ENCODE data around the gene CSF1.
"Not testable (repeated sequence)": the region's sequence is repeated elsewhere in the genome, so short reads cannot be mapped to it uniquely, and the experiment has no call there.

CSF1 gene

GRCh38 chr1:109917768-109918606 is 7.3 kb downstream of the CSF1 start:
- no peak for DNase-seq (ENCODE audit: insufficient read length, low spot score)
- FAIRE-seq: no peak

DNA sequence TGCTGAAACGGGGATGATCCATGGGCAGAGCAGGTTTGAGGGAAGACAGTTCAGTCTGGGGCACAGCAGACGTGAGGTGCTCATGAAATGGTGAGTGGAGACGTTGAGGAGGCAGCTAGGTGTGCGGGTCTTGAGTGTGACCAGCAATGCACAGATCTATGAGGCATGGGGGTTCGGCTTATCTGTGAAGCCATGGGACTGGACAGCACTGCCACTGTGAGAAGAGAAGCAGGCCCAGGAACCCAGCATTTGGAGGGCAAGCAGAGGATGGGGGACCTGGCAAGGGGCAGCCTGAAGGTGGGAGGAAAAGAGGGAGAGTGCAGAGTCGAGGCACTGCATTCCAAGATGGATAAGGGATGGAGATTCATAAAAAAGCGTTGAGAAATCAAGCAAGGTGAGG is 8.0 kb downstream of the CSF1 start:
- DNase-seq (ENCODE audit: insufficient read length, low spot score) (no peak), FAIRE-seq (no peak)

GRCh38 chr1:109919303-109919702 is 8.7 kb downstream of the CSF1 start:
- DNase-seq (ENCODE audit: insufficient read length, low spot score): no peak
- FAIRE-seq: no peak

- not testable (repeated sequence) for FAIRE-seq; DNase-seq (ENCODE audit: insufficient read length, low spot score)
Measured at GRCh38 chr1:109920391-109920790, 9.7 kb downstream of the CSF1 start.

DNA sequence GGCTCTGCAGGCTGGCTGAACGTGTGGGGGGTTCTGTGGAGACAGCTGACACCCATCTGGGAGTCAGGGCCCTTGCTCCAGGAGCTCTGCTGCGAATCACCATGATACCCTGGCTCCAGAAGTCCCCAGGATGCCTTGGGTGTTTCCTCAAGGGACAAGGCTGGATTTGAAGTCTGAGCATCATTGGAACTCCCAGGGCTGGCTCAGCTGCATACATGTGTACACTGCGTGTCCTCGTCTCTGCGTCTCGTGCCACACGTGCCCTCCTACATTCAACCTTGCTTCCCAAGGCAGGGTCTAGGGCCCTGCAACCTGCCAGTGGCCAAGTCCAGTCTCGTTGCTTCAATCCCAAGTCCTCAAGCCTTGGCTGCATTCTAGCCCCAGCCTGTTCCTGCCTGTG is 11.7 kb downstream of the CSF1 start:
- FAIRE-seq (no peak), DNase-seq (ENCODE audit: insufficient read length, low spot score) (no peak)

DNA sequence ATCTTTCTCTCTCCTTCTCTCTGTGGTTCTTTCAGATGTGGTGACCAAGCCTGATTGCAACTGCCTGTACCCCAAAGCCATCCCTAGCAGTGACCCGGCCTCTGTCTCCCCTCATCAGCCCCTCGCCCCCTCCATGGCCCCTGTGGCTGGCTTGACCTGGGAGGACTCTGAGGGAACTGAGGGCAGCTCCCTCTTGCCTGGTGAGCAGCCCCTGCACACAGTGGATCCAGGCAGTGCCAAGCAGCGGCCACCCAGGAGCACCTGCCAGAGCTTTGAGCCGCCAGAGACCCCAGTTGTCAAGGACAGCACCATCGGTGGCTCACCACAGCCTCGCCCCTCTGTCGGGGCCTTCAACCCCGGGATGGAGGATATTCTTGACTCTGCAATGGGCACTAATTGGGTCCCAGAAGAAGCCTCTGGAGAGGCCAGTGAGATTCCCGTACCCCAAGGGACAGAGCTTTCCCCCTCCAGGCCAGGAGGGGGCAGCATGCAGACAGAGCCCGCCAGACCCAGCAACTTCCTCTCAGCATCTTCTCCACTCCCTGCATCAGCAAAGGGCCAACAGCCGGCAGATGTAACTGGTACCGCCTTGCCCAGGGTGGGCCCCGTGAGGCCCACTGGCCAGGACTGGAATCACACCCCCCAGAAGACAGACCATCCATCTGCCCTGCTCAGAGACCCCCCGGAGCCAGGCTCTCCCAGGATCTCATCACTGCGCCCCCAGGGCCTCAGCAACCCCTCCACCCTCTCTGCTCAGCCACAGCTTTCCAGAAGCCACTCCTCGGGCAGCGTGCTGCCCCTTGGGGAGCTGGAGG is 12.7 kb downstream of the CSF1 start:
- no peak for FAIRE-seq
- no peak for DNase-seq (ENCODE audit: insufficient read length, low spot score)

DNA sequence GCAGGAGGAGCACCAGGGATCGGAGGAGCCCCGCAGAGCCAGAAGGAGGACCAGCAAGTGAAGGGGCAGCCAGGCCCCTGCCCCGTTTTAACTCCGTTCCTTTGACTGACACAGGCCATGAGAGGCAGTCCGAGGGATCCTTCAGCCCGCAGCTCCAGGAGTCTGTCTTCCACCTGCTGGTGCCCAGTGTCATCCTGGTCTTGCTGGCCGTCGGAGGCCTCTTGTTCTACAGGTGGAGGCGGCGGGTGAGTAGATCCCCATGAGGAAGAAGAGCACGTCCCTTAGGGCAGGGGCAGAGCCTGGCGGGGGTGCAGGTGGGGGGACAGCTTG is 13.3 kb downstream of the CSF1 start:
- FAIRE-seq (no peak), DNase-seq (ENCODE audit: insufficient read length, low spot score) (no peak)

DNA sequence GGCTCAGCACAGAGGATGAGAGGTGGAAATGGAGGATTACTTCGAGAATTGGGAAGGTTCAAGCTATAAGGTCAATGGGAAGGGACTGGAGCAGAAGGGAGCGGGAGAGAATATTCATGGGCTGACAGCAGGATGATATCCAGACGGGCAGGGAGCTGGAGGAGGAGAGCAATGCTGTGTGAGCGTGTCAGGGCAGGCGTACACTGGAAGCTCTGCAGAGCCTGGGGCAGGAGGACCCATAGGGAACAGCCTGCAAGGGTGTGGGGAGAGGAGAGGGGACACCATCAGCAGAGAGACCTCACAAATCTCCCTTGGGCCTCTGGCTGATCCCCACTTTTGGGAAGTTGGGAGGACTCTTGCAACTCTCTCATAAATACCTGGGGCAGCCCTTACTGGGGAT is 13.7 kb downstream of the CSF1 start:
- FAIRE-seq: no peak

DNA sequence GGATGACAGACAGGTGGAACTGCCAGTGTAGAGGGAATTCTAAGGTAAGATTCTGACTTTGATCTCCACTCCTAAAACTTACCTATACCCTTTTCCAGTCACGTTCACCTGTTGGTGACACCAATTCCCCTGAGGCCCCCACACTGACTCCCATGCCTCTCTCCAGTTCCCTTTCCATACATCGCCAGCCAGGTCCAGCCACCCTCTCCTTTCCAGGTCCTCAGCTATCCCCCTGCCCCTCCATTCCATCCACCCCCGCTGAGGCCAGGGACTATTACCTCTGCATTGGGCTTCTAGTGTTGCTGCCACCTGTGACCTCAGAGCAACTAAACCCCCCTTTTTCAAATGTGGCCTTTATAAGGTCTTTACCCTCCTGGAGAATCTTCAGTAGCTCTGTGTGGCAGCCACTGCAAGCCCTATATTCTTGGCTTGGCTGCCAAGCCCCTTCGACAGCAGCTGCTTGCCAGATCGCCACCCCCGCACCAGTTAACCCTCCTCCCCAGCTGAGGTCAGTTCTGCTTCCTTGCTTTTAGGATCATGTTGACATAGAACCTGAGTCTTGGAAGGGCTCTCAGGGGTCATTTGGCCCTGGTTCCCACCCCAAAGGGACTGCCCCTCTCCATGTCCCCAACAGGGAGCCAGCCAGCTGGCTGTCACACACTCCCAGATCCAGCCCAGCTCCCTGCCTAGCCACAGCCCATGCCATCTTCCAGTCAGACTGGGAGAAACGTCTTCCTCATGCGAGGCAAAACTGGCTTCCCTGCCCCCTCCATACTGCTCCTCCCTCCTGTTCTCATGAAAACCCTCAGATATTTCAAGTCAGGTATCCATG is 14.7 kb downstream of the CSF1 start:
- FAIRE-seq (no peak), DNase-seq (ENCODE audit: insufficient read length, low spot score) (no peak)

More for the DNA sequence above, 13.7 kb downstream of the CSF1 start:
- DNase-seq (ENCODE audit: insufficient read length, low spot score): no peak

DNA sequence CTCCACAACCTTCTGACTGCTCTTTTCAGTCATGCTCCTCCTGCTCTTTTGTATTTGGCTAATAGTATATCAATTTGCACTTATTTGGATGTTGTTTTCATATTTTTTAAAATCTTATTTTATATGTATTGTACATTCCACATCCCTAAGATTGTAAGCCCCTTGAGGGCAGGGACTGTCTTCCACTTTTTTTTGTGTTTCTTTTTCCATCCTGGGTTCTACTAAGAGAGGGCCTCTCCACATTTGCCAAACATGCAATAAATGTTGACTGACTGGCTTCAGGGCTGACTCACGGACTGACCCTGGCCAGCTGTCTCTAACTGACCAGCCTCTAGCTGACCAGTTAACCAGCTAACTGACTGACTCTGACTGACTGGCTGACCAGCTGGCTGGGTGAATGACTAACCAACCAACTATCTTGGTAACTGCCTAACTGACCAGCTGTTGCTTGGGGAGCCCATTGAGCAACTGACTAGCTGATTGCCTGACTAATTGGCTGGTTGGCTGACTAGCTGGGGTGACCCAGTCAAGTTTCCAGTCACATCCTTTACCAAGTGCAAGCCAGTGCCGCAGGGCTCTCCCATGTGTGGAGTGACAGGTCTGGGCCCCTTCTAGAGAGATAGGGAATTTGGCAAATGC is 16.1 kb downstream of the CSF1 start:
- no peak for DNase-seq (ENCODE audit: insufficient read length, low spot score)

GRCh38 chr1:109927356-109927755 is 16.7 kb downstream of the CSF1 start:
- DNase-seq (ENCODE audit: insufficient read length, low spot score): no peak
- FAIRE-seq: no peak

More for the DNA sequence above, 16.1 kb downstream of the CSF1 start:
- no peak for FAIRE-seq

- DNase-seq (ENCODE audit: insufficient read length, low spot score) (no peak), FAIRE-seq (no peak)
Measured at GRCh38 chr1:109927911-109928321, 17.3 kb downstream of the CSF1 start.

DNA sequence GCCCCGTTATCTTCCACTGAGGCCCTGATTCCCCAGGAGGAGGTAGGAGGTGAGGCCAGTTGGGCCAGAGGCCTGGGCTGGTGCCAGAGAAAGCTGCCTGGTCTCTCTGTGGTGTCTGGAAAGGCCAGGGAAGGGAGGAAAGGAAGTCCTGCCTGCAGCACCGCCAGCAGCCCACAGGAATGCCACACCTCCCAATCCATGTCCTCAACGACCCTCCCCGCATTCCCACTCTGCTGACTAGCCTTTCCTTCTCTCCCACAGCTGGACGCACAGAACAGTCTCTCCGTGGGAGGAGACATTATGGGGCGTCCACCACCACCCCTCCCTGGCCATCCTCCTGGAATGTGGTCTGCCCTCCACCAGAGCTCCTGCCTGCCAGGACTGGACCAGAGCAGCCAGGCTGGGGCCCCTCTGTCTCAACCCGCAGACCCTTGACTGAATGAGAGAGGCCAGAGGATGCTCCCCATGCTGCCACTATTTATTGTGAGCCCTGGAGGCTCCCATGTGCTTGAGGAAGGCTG is 18.0 kb downstream of the CSF1 start:
- DNase-seq (ENCODE audit: insufficient read length, low spot score) (no peak), FAIRE-seq (no peak)

DNA sequence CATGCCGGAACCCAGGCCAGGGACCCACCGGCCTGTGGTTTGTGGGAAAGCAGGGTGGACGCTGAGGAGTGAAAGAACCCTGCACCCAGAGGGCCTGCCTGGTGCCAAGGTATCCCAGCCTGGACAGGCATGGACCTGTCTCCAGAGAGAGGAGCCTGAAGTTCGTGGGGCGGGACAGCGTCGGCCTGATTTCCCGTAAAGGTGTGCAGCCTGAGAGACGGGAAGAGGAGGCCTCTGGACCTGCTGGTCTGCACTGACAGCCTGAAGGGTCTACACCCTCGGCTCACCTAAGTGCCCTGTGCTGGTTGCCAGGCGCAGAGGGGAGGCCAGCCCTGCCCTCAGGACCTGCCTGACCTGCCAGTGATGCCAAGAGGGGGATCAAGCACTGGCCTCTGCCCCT is 18.5 kb downstream of the CSF1 start:
- DNase-seq (ENCODE audit: insufficient read length, low spot score): no peak
- no peak for FAIRE-seq

GRCh38 chr1:109929588-109930251 is 19.1 kb downstream of the CSF1 start:
- FAIRE-seq (no peak), DNase-seq (ENCODE audit: insufficient read length, low spot score) (no peak)

DNA sequence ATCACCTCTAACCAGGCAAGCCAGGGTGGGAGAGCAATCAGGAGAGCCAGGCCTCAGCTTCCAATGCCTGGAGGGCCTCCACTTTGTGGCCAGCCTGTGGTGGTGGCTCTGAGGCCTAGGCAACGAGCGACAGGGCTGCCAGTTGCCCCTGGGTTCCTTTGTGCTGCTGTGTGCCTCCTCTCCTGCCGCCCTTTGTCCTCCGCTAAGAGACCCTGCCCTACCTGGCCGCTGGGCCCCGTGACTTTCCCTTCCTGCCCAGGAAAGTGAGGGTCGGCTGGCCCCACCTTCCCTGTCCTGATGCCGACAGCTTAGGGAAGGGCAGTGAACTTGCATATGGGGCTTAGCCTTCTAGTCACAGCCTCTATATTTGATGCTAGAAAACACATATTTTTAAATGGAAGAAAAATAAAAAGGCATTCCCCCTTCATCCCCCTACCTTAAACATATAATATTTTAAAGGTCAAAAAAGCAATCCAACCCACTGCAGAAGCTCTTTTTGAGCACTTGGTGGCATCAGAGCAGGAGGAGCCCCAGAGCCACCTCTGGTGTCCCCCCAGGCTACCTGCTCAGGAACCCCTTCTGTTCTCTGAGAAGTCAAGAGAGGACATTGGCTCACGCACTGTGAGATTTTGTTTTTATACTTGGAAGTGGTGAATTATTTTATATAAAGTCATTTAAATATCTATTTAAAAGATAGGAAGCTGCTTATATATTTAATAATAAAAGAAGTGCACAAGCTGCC is 19.8 kb downstream of the CSF1 start:
- DNase-seq (ENCODE audit: insufficient read length, low spot score) (no peak), FAIRE-seq (no peak)

GRCh38 chr1:109931189-109931731 is 20.6 kb downstream of the CSF1 start:
- DNase-seq (ENCODE audit: insufficient read length, low spot score) (no peak), FAIRE-seq (no peak)

GRCh38 chr1:109931911-109932636 is 21.4 kb downstream of the CSF1 start:
- no peak for DNase-seq (ENCODE audit: insufficient read length, low spot score)
- FAIRE-seq: no peak
